Measurements from ENCODE around the gene RABGAP1L.
"Not testable (repeated sequence)": the region's sequence is repeated elsewhere in the genome, so short reads cannot be mapped to it uniquely, and the experiment has no call there.

Gene RABGAP1L

GRCh38 chr1:174118751-174119150, 40.6 kb upstream of the RABGAP1L start:
- no peak overlapping the region for H3K4me3 ChIP-seq (replicated peaks in 1 of 2; ENCODE audit: low read depth in 2 of 2, low read length in 2 of 2)
- no peak for DNase-seq (ENCODE audit: low read depth in 2 of 2)
- TF ChIP-seq CTCF (IDR thresholded peaks at IDR 0.05; ENCODE audit: low read depth, low read length), result no peak

GRCh38 chr1:174122318-174122717, 37.0 kb upstream of the RABGAP1L start:
- not testable (repeated sequence) for H3K4me3 ChIP-seq (replicated peaks in 1 of 2; ENCODE audit: low read depth in 2 of 2, low read length in 2 of 2); DNase-seq (ENCODE audit: low read depth in 2 of 2)

GRCh38 chr1:174123843-174124242, 35.5 kb upstream of the RABGAP1L start:
- TF ChIP-seq CTCF (IDR thresholded peaks at IDR 0.05; ENCODE audit: low read depth, low read length), result no peak
- DNase-seq (ENCODE audit: low read depth in 2 of 2), result no peak
- H3K4me3 ChIP-seq (replicated peaks in 1 of 2; ENCODE audit: low read depth in 2 of 2, low read length in 2 of 2), result no peak overlapping the region

- not testable (repeated sequence) for H3K4me3 ChIP-seq (replicated peaks in 1 of 2; ENCODE audit: low read depth in 2 of 2, low read length in 2 of 2); DNase-seq (ENCODE audit: low read depth in 2 of 2)
Measured at GRCh38 chr1:174127176-174127575, 32.1 kb upstream of the RABGAP1L start.

GRCh38 chr1:174131032-174131638, 28.2 kb upstream of the RABGAP1L start:
- H3K4me3 ChIP-seq (replicated peaks in 1 of 2; ENCODE audit: low read depth in 2 of 2, low read length in 2 of 2), result no peak overlapping the region
- no peak for DNase-seq (ENCODE audit: low read depth in 2 of 2)
- TF ChIP-seq CTCF (IDR thresholded peaks at IDR 0.05; ENCODE audit: low read depth, low read length), result no peak

GRCh38 chr1:174134003-174134659, 25.2 kb upstream of the RABGAP1L start:
- TF ChIP-seq CTCF (IDR thresholded peaks at IDR 0.05; ENCODE audit: low read depth, low read length), result no peak
- no peak for DNase-seq (ENCODE audit: low read depth in 2 of 2)
- no peak overlapping the region for H3K4me3 ChIP-seq (replicated peaks in 1 of 2; ENCODE audit: low read depth in 2 of 2, low read length in 2 of 2)

GRCh38 chr1:174135211-174135610, 24.1 kb upstream of the RABGAP1L start:
- H3K4me3 ChIP-seq (replicated peaks in 1 of 2; ENCODE audit: low read depth in 2 of 2, low read length in 2 of 2), result no peak overlapping the region
- DNase-seq (ENCODE audit: low read depth in 2 of 2), result no peak
- no peak for TF ChIP-seq CTCF (IDR thresholded peaks at IDR 0.05; ENCODE audit: low read depth, low read length)

GRCh38 chr1:174136714-174137113, 22.6 kb upstream of the RABGAP1L start:
- TF ChIP-seq CTCF (IDR thresholded peaks at IDR 0.05; ENCODE audit: low read depth, low read length), result no peak

More at GRCh38 chr1:174136714-174137113, 22.6 kb upstream of the RABGAP1L start:
- no peak for DNase-seq (ENCODE audit: low read depth in 2 of 2)
- no peak overlapping the region for H3K4me3 ChIP-seq (replicated peaks in 1 of 2; ENCODE audit: low read depth in 2 of 2, low read length in 2 of 2)
